HS-5 (cell line): ENCODE data around the gene DMRT2.
A peak's percentile ranks its signal among the peaks of the same experiment; 100 is the strongest.

Experiments
- DNase-seq: peaks from one replicate; pipeline ENCODE4 v3.0.0-alpha.2; 2012; ENCODE audit warnings: low read depth

DMRT2 gene

DNA sequence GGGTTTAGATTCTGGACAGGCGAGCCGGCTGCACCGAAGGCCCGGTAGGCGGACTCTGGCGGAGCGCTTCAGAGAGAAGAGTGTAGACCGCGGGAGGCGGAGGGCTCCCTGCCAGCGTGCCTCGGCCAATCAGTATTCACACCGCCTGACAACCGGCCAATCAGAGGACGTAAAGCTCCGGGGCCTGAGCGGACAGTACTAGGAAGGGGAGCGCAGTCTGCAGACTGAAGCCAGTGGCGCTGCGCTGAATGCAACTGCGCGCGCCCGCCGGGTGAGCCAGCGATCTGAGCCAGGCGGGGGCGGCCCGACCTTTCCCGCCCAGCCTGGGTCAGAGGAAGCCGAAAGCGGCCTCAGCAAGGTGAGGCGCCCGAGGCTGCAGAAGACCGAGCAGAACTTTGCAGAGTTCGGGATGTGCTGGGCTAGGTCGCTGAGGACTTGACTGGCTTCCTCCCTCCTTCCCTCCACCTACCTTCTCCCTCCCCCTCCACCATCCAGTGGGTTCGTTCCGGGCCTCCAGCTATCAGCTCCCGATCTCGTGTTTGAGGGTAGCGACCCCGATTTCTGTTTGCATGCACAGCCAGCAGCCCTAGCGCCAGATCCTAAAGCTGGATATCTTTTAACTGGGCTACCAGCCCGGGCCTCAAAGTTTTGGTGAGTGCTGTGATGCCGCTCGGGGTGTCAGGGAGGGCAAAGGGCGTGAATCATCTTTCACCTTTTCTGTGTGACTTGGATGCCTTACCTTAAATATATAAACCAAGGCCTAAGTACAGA lies at the start of gene DMRT2:
Gene DMRT2, plus strand, starts transcription at position 233 of the 771 bp plus-strand sequence. CDS start 1,257 bp downstream, outside the sequence.
- DNase-seq: peak; percentile 88

DNA sequence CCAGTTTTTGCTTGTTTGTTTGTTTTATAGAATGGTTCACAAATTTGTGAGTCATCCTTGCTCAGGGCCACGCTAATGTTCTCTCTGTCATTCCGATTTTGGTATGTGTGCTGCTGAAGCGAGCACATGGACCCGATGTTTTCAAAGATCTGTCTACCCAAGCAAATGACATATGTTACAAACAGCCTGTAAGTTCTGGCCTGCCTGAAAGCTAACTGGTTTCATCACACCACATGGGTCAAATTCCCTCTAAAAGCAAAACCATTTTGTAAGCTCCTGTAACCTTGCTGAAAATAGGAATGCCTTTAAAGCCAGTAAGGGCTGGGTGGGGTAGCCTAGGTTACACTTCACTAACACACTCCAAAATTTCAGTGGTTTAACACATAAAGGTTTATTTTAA lies 48.3 kb upstream of the DMRT2 start:
- DNase-seq: no peak

DNA sequence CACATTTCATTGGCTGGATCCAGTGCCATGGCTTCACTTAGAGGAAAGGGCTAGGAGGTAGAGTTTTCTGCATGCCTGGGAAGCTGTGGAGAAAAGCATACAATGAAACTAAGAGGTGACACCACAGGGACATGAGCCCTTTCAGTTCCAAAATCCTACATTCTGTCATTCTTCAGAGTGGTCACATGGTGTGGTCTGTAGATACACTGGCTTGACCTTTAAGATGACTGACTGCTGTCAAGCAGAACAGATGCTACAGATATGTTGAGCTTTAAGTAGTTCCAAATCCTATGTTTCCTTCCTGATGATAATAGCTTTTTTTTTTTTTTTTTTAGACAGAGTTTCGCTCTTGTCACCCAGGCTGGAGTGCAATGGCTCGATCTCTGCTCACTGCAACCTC lies 47.5 kb upstream of the DMRT2 start:
- DNase-seq: no peak

GRCh38 chr9:1005043-1005667 lies 45.0 kb upstream of the DMRT2 start:
- no peak for DNase-seq

GRCh38 chr9:1007312-1007711 lies 42.8 kb upstream of the DMRT2 start:
- DNase-seq: no peak

- DNase-seq: no peak
Observed at GRCh38 chr9:1008216-1008615, 41.9 kb upstream of the DMRT2 start.

- DNase-seq: no peak
Observed at GRCh38 chr9:1009101-1009707, 41.0 kb upstream of the DMRT2 start.

- no peak for DNase-seq
Observed at GRCh38 chr9:1013021-1013420, 37.1 kb upstream of the DMRT2 start.

DNA sequence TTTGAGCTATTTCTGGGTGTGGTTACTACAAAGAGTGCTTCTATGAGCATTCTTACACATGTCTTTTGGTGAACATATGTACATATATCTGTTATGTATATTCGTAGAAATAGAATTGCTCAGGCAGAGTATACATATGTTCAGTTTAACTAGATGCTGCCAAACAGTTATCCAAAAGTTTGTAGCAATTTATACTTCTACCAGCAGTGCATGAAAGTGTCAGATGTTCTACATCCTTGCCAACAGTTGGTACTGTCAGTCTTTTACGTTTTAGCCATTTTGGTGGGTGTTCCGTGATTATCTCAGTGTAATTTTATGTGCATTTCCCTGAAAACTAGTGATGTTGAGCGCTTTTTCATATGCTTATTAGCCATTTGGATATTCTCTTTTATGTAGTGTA lies 35.9 kb upstream of the DMRT2 start:
- DNase-seq: no peak

- no peak for DNase-seq
Observed at GRCh38 chr9:1014640-1015039, 35.5 kb upstream of the DMRT2 start.

- no peak for DNase-seq
Observed at GRCh38 chr9:1018121-1018520, 32.0 kb upstream of the DMRT2 start.

GRCh38 chr9:1024112-1024511 lies 26.0 kb upstream of the DMRT2 start:
- DNase-seq: no peak

- DNase-seq: no peak
Observed at GRCh38 chr9:1025131-1025530, 25.0 kb upstream of the DMRT2 start.

GRCh38 chr9:1026219-1026618 lies 23.9 kb upstream of the DMRT2 start:
- no peak for DNase-seq

- no peak for DNase-seq
Observed at GRCh38 chr9:1028501-1029190, 21.5 kb upstream of the DMRT2 start.

DNA sequence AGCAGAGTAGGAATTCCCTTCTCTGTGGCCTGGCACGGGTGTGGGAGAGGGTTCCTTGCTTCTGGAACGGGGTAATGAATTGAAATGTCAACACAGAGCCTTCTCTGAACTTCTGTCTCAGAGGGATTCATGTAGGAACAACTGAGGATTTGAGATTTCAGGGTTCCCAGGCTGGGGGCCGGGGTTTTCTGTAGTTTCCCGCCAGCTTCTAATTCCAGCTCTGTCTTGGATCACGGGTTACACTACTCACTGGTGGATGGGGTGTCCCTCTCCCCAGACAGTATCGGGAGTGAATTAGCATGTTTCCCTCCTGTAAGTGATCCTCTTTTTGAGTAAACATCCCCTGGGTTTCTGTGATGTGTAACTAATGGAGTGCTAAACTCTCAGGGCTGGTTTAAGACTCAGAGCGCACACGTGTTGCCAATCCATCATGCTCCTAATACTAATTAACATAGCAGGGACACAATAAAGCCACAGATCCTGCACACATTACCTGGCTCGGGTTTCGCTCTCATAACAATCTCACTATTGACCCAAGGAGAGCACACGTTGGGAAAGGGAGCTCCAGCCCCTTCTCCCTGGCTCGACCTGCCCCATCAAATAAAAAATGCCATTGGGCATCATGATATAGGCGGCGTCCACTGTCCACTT lies 18.1 kb upstream of the DMRT2 start:
- no peak for DNase-seq

DNA sequence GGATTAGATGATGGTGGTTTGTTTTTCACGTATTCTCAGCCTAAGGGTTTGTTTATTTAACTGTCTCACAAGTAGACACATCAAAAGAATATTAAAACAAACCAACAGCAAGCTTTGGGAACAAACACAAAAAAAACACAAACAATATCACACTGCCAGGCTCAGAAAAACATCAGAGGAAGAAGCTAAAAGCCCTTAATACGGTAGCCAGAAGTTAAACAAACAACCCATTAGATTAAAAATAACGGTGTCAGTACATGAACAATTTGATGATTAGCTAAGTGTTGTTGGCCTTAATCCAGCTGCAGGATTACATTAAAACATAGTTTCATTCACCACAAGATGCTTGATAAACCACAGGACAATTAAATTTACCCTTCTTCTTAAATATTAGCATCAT lies 15.9 kb upstream of the DMRT2 start:
- DNase-seq: no peak

- no peak for DNase-seq
Observed at GRCh38 chr9:1039589-1039988, 10.6 kb upstream of the DMRT2 start.

DNA sequence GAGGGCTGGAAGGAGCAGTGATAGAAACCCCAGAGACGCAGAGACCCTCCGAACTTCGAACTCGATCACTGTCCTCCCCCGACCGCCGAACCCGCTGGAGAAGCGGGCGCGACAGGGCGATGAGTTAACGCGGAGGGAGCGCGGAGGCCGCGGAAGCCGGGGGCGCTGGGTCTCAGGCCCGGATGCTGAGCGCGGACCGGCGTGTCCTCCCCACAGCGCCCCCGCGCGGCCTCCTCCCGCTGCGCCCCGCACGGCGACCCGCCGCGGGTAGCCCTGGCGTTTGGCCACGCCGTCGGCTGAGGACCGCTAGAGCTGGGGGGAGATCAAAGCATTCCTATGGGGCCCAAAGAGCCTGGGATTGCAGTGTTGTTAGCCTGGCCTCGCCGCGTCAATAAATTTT lies 7.7 kb upstream of the DMRT2 start:
- DNase-seq: no peak

- no peak for DNase-seq
Observed at GRCh38 chr9:1044643-1045042, 5.5 kb upstream of the DMRT2 start.

DNA sequence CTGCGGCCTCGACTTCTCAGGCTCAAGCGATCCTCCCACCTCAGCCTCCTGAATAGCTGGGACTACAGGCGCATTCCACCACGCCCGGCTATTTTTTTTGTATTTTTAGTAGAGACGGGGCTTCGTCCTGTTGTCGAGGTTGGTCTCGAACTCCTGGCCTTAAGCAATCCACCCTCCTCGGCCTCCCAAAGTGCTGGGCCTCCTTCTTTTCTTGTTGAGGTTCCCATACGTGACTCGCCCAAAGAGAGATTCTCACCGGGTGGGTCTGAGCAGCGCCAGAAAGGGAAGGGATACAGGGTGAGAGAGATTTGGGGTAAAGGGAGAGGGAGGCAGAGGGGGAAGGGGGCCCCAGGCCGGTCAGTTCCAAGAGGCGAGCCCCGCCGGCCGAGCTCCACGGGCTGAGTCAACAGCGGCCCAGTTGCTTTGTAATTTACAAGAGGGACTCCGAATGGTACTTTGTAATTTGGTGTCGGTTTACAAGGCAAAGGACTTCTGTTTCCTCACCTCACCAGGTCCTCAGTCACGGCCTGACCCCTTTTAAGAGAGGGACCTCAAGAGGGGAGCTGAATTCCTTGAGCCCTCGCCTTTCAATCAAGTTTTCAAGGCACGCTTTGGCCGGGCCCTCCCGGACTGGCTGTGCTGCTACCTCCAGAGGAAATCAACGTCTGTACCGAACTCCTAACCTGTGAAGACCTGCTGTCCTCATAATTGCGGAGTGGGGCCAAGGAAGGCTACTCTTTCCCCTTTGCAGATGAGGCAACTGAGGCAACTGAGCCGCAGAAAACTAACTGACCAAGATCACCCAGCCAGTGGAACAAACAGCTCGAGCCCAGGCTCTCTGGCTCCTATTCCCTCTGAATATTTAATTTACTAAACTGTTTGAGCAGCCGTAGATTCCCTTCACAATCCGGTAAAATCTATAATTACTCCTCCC lies 3.3 kb upstream of the DMRT2 start:
- no peak for DNase-seq
